GM18861 (cell line): Measurements from ENCODE around the gene ITGB3BP.
"Not testable (repeated sequence)": the region's sequence is repeated elsewhere in the genome, so short reads cannot be mapped to it uniquely, and the experiment has no call there.

Experiments
- ATAC-seq: cut with Tn5 transposase; IDR thresholded peaks from one replicate; pipeline ENCODE4 v1.9.1; 2021; ENCODE audit not compliant: unreplicated experiment

The ITGB3BP gene

GRCh38 chr1:63423649-63424048, 99.4 kb downstream of the ITGB3BP start:
- no peak for ATAC-seq

GRCh38 chr1:63420746-63421145, 102.3 kb downstream of the ITGB3BP start:
- ATAC-seq: not testable (repeated sequence)

GRCh38 chr1:63418101-63418500, 104.9 kb downstream of the ITGB3BP start:
- ATAC-seq: no peak

GRCh38 chr1:63414691-63415365, 108.2 kb downstream of the ITGB3BP start:
- no peak for ATAC-seq

- no peak for ATAC-seq
Observed at GRCh38 chr1:63413394-63413793, 109.6 kb downstream of the ITGB3BP start.

GRCh38 chr1:63411066-63411465, 112.0 kb downstream of the ITGB3BP start:
- no peak for ATAC-seq

GRCh38 chr1:63408331-63408730, 114.7 kb downstream of the ITGB3BP start:
- ATAC-seq: no peak

- no peak for ATAC-seq
Observed at GRCh38 chr1:63407002-63407401, 116.0 kb downstream of the ITGB3BP start.

- ATAC-seq: no peak
Observed at GRCh38 chr1:63405987-63406386, 117.0 kb downstream of the ITGB3BP start.

- no peak for ATAC-seq
Observed at GRCh38 chr1:63405021-63405420, 118.0 kb downstream of the ITGB3BP start.

- no peak for ATAC-seq
Observed at GRCh38 chr1:63403386-63403785, 119.6 kb downstream of the ITGB3BP start.

- ATAC-seq: no peak
Observed at GRCh38 chr1:63401945-63402344, 121.1 kb downstream of the ITGB3BP start.
